Fibroblast of lung (primary cell): ENCODE measurements around the gene GPR26.

Source experiments
- EZH2 ChIP-seq: IDR thresholded peaks from 2 replicates; pipeline ENCODE4 v1.5.1; 2012; ENCODE audit warnings: low read length, control low read depth, mild to moderate bottlenecking; ENCODE audit errors: missing control alignments
- TF ChIP-seq, protein P1 (sequence below), 2 donors: IDR thresholded peaks in 1 of 2; conservative IDR thresholded peaks in 1 of 2; 1 replicate in 1 of 2; 2 replicates in 1 of 2; pipeline ENCODE4 v1.5.1; 2011 to 2012; ENCODE audit warnings: low read length in 2 of 2, control low read depth in 1 of 2, inconsistent platforms in 1 of 2, low read depth in 1 of 2, mild to moderate bottlenecking in 1 of 2

- no peak for TF ChIP-seq EZH2
- TF ChIP-seq, protein P1, sequence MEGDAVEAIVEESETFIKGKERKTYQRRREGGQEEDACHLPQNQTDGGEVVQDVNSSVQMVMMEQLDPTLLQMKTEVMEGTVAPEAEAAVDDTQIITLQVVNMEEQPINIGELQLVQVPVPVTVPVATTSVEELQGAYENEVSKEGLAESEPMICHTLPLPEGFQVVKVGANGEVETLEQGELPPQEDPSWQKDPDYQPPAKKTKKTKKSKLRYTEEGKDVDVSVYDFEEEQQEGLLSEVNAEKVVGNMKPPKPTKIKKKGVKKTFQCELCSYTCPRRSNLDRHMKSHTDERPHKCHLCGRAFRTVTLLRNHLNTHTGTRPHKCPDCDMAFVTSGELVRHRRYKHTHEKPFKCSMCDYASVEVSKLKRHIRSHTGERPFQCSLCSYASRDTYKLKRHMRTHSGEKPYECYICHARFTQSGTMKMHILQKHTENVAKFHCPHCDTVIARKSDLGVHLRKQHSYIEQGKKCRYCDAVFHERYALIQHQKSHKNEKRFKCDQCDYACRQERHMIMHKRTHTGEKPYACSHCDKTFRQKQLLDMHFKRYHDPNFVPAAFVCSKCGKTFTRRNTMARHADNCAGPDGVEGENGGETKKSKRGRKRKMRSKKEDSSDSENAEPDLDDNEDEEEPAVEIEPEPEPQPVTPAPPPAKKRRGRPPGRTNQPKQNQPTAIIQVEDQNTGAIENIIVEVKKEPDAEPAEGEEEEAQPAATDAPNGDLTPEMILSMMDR (conservative IDR thresholded peaks at IDR 0.05 in 1 of 2, IDR thresholded peaks at IDR 0.05 in 1 of 2; ENCODE audit: low read depth in 1 of 2, low read length in 2 of 2), result no peak
Observed at GRCh38 chr10:123717336-123717735, 51.2 kb downstream of the GPR26 start.
